Neuronal stem cell (in vitro differentiated cells): Measurements from ENCODE around the gene BCDIN3D.
A peak's percentile ranks its signal among the peaks of the same experiment; 100 is the strongest.

Source experiments
- DNase-seq: peaks from one replicate; pipeline ENCODE4 v3.0.0-alpha.2; 2013; ENCODE audit warnings: low spot score
- H2AFZ ChIP-seq: one replicate; pipeline ENCODE4 v1.6.1; 2013; ENCODE audit warnings: mild to moderate bottlenecking, low read length, inconsistent platforms
- H2AK5ac ChIP-seq: 2 replicates; pipeline ENCODE4 v1.6.1; 2013; ENCODE audit warnings: low read depth, mild to moderate bottlenecking, inconsistent platforms, low read length, moderate library complexity, mixed read lengths
- H2BK120ac ChIP-seq: 2 replicates; pipeline ENCODE4 v1.6.1; 2013; ENCODE audit warnings: low read depth, mild to moderate bottlenecking, inconsistent platforms, low read length, moderate library complexity, mixed read lengths
- H2BK12ac ChIP-seq: one replicate; pipeline ENCODE4 v1.6.1; 2013; ENCODE audit warnings: low read length, inconsistent platforms
- H2BK15ac ChIP-seq: 2 replicates; pipeline ENCODE4 v1.6.1; 2013; ENCODE audit warnings: mild to moderate bottlenecking, low read length, inconsistent platforms, mixed read lengths
- H2BK5ac ChIP-seq: one replicate; pipeline ENCODE4 v1.6.1; 2013; ENCODE audit warnings: inconsistent platforms, mild to moderate bottlenecking, low read length, moderate library complexity
- H3K14ac ChIP-seq: one replicate; pipeline ENCODE4 v1.6.1; 2013; ENCODE audit warnings: low read length, inconsistent platforms
- H3K18ac ChIP-seq: 2 replicates; pipeline ENCODE4 v1.6.1; 2013; ENCODE audit warnings: low read length, inconsistent platforms
- H3K23ac ChIP-seq: 2 replicates; pipeline ENCODE4 v1.6.1; 2013; ENCODE audit warnings: low read depth, mild to moderate bottlenecking, mixed read lengths, low read length, inconsistent platforms; ENCODE audit not compliant: poor library complexity
- H3K27ac ChIP-seq: replicated peaks from 3 replicates; pipeline ENCODE4 v1.5.1; 2013; ENCODE audit warnings: low read length, inconsistent platforms
- H3K27me3 ChIP-seq, 3 experiments: 2 replicates each; pipeline ENCODE4 v1.6.1; 2013; ENCODE audit warnings: low read length in 3 of 3, mild to moderate bottlenecking in 2 of 3, inconsistent platforms in 1 of 3, low read depth in 1 of 3, mixed read lengths in 1 of 3, moderate library complexity in 1 of 3; ENCODE audit not compliant: control insufficient read depth in 3 of 3, insufficient read depth in 3 of 3
- H3K36me3 ChIP-seq, 2 donors: replicated peaks in 1 of 2; 2 replicates each; pipeline ENCODE4 v1.6.1; 2013; ENCODE audit warnings: low read length in 2 of 2; ENCODE audit not compliant: control insufficient read depth in 2 of 2, insufficient read depth in 2 of 2
- H3K4ac ChIP-seq: 2 replicates; pipeline ENCODE4 v1.6.1; 2013; ENCODE audit warnings: inconsistent platforms, mild to moderate bottlenecking, low read length, moderate library complexity
- H3K4me1 ChIP-seq, 2 donors: 1 replicate in 1 of 2; 2 replicates in 1 of 2; pipeline ENCODE4 v1.6.1; 2013; ENCODE audit warnings: low read length in 2 of 2, low read depth in 1 of 2; ENCODE audit not compliant: control insufficient read depth in 2 of 2, insufficient read depth in 1 of 2
- H3K4me2 ChIP-seq: one replicate; pipeline ENCODE4 v1.6.1; 2013; ENCODE audit warnings: mild to moderate bottlenecking, low read length, inconsistent platforms; ENCODE audit not compliant: insufficient read depth, poor library complexity, severe bottlenecking
- H3K4me3 ChIP-seq, 2 donors: 2 replicates each; pipeline ENCODE4 v1.5.1; 2013; ENCODE audit warnings: low read length in 2 of 2, mild to moderate bottlenecking in 2 of 2, inconsistent platforms in 1 of 2, moderate library complexity in 1 of 2
- H3K79me1 ChIP-seq: one replicate; pipeline ENCODE4 v1.6.1; 2013; ENCODE audit warnings: low read depth, mild to moderate bottlenecking, inconsistent platforms, low read length, moderate library complexity
- H3K9ac ChIP-seq: one replicate; pipeline ENCODE4 v1.6.1; 2013; ENCODE audit warnings: mild to moderate bottlenecking, low read depth, low read length, inconsistent platforms; ENCODE audit not compliant: poor library complexity
- H3K9me3 ChIP-seq, 2 donors: replicated peaks in 1 of 2; 2 replicates each; pipeline versions ENCODE3 to v1.6.1; 2013; ENCODE audit warnings: low read length in 2 of 2, mild to moderate bottlenecking in 2 of 2, inconsistent platforms in 1 of 2, low read depth in 1 of 2, mixed read lengths in 1 of 2, moderate library complexity in 1 of 2; ENCODE audit not compliant: control insufficient read depth in 2 of 2, insufficient read depth in 1 of 2
- H4K8ac ChIP-seq: one replicate; pipeline ENCODE4 v1.6.1; 2013; ENCODE audit warnings: low read depth, mild to moderate bottlenecking, inconsistent platforms, low read length, moderate library complexity
- H4K91ac ChIP-seq: one replicate; pipeline ENCODE4 v1.6.1; 2013; ENCODE audit warnings: low read length, low read depth, mild to moderate bottlenecking, inconsistent platforms; ENCODE audit not compliant: poor library complexity
- WGBS, 2 donors: extraction: QIAGEN DNeasy Blood & Tissue Kit; methylation state at CpG; one replicate each; pipeline ENCODE4 v1.1.7; 2013; ENCODE audit warnings: missing lambda C conversion rate in 2 of 2, mixed read lengths in 1 of 2; ENCODE audit not compliant: insufficient read length in 2 of 2, insufficient replicate concordance in 1 of 2; ENCODE audit errors: extremely low coverage in 2 of 2; 5-methylcytosine and 5-hydroxymethylcytosine counted together

The BCDIN3D gene

DNA sequence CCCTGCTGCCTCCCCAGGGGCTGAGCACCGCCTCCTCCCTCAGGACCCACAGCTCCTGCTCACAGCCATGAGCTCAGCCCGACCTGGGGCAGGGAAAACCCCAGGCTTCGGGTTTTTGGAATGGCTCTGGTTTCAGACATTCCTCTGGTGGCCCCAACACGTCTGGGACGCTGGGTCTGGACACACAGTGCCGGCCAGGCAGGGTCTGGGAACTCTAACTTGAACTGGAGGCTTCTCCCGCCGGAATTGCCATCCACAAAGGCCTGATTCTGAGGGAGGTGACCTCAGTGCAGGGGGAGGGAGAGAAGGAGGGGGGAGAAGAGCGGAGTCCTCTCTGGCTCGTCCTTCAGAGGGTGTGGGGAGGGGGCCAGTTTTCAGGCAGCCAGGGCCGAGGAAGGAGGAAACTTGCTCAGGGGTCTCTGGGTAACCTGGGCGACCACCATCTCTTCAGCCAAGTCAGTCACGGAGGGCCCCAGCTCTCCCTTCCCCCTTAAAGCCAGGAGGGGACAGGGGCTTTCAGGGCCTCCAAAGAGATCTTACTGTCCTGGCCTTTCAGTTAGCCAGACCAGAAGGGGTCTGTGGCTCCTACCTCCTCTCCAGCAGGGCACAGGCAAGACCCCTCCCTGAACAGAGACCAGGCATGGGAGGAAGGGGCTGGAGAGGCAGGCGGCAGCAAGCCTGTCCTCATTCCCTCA lies 34.1 kb downstream of the BCDIN3D start:
- peaks cover 35 to 36% of the 10 kb centered on the region in 2 donors for H3K4me1 ChIP-seq
- H2AK5ac ChIP-seq, result peak overlapping the region; percentile 99
- no peak overlapping the region for H3K23ac ChIP-seq
- peak overlapping the region; percentile 53 for H3K4me2 ChIP-seq
- H2BK5ac ChIP-seq, result peak overlapping the region; percentile 91
- H3K27ac ChIP-seq, result peak overlapping the region; percentile 96
- H2AFZ ChIP-seq, result peak overlapping the region; percentile 76
- peak overlapping the region; percentile 87 for H2BK12ac ChIP-seq
- no peaks in the 10 kb centered on the region for H3K27me3 ChIP-seq
- peak overlapping the region; percentile 76 for H3K4ac ChIP-seq
- H3K14ac ChIP-seq, result peak overlapping the region; percentile 59
- H4K8ac ChIP-seq, result peak overlapping the region; percentile 88
- H3K36me3 ChIP-seq, result peaks cover 9 to 39% of the 10 kb centered on the region in 2 donors
- peak overlapping the region; percentile 97 for H2BK15ac ChIP-seq
- peak overlapping the region; percentile 60 for H4K91ac ChIP-seq
- no peak for DNase-seq
- WGBS, 2 donors, result no CpG with 5 or more reads among the region's 14 CpGs
- peak overlapping the region; percentile 64 for H3K9ac ChIP-seq
- H3K18ac ChIP-seq, result peak overlapping the region; percentile 100
- peak overlapping the region; percentile 83 for H2BK120ac ChIP-seq
- H3K9me3 ChIP-seq, result no peaks in the 10 kb centered on the region
- peaks cover 5% of the 10 kb centered on the region for H3K79me1 ChIP-seq
- peak overlapping the region in 1 of 2 donors; percentile 35 for H3K4me3 ChIP-seq

DNA sequence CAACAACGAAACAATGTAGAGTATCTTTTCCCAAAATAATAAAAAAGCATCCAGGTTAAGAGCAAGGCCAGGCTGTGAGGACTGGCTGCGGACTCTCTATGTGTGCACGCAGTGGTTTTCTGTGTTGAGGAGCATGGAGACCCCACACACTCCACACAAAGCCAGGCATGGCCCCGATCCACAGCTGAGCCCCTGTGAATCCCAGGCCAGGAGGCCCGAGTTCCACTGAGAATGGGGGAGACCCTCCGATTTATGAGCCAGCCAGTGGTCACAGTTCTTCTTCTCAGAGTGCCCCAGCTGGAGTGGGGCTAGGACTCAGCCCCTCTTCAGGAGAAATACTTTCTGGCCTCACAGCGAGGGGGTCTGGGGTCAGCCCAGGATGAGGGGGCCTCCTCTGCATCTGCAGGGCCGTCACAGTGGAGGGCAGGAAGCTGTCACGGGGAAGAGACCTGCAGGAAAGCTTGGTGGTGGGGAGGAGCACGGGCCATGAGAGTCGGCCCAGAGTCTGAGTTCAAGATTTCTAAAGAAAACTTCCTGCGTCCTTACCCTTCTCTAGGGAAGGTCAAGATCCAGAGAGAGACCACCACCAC lies 34.8 kb downstream of the BCDIN3D start:
- peak overlapping the region; percentile 76 for H2AFZ ChIP-seq
- H3K27ac ChIP-seq, result peak overlapping the region; percentile 96
- peak overlapping the region in 1 of 2 donors; percentile 35 for H3K4me3 ChIP-seq
- no peak overlapping the region for H3K4me2 ChIP-seq
- no peak overlapping the region for H3K23ac ChIP-seq
- peak overlapping the region; percentile 97 for H2BK15ac ChIP-seq
- H3K18ac ChIP-seq, result peak overlapping the region; percentile 100
- H4K91ac ChIP-seq, result no peak overlapping the region
- peak overlapping the region; percentile 91 for H2BK5ac ChIP-seq
- no peaks in the 10 kb centered on the region for H3K27me3 ChIP-seq
- H2BK120ac ChIP-seq, result no peak overlapping the region
- peaks cover 5% of the 10 kb centered on the region for H3K79me1 ChIP-seq
- H2AK5ac ChIP-seq, result peak overlapping the region; percentile 99
- no peak for DNase-seq
- H3K9me3 ChIP-seq, result no peaks in the 10 kb centered on the region
- H2BK12ac ChIP-seq, result no peak overlapping the region
- H3K36me3 ChIP-seq, result peaks cover 14 to 45% of the 10 kb centered on the region in 2 donors
- H3K4ac ChIP-seq, result peak overlapping the region; percentile 5
- no peak overlapping the region for H3K9ac ChIP-seq
- WGBS, 2 donors, result no CpG with 5 or more reads among the region's 12 CpGs
- no peak overlapping the region for H4K8ac ChIP-seq
- H3K14ac ChIP-seq, result peak overlapping the region; percentile 9
- peaks cover 35 to 36% of the 10 kb centered on the region in 2 donors for H3K4me1 ChIP-seq

DNA sequence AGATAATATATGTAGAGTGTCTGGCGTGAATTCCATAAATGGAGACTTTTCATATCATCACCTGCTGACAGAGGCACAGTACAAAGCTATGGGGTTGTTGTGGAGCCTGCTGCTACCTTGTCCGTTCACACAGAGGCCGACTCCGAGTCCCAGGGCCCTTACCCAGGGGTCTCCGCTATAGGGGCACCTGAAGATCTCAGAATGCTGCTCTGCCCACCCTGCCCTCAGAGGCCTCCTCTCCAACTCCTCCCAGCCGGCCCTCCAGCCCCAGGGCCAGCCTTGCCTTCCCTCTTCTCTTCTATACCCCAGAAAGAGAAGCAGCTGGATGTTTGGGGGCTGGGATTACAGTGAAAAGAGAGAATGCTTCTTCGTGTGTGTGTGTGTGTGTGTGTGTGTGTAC lies 36.0 kb downstream of the BCDIN3D start:
- no peak overlapping the region for H2AFZ ChIP-seq
- H2BK15ac ChIP-seq, result no peak overlapping the region
- H3K79me1 ChIP-seq, result peaks cover 5% of the 10 kb centered on the region
- no peak overlapping the region for H3K23ac ChIP-seq
- no peak overlapping the region for H3K9ac ChIP-seq
- no peak overlapping the region for H3K14ac ChIP-seq
- H3K36me3 ChIP-seq, result peaks cover 18 to 53% of the 10 kb centered on the region in 2 donors
- peak overlapping the region; percentile 42 for H2AK5ac ChIP-seq
- DNase-seq, result no peak
- no peak overlapping the region for H3K4me2 ChIP-seq
- no peak overlapping the region for H3K27ac ChIP-seq
- no CpG with 5 or more reads among the region's 7 CpGs for whole genome bisulfite sequencing, 2 donors
- no peaks in the 10 kb centered on the region for H3K9me3 ChIP-seq
- H3K4ac ChIP-seq, result no peak overlapping the region
- H4K91ac ChIP-seq, result no peak overlapping the region
- H3K4me1 ChIP-seq, result peaks cover 35 to 36% of the 10 kb centered on the region in 2 donors
- no peak overlapping the region for H2BK120ac ChIP-seq
- no peak overlapping the region for H2BK12ac ChIP-seq
- peak overlapping the region; percentile 25 for H3K18ac ChIP-seq
- H3K4me3 ChIP-seq, result no peak overlapping the region
- H4K8ac ChIP-seq, result no peak overlapping the region
- H3K27me3 ChIP-seq, result no peaks in the 10 kb centered on the region
- H2BK5ac ChIP-seq, result no peak overlapping the region

DNA sequence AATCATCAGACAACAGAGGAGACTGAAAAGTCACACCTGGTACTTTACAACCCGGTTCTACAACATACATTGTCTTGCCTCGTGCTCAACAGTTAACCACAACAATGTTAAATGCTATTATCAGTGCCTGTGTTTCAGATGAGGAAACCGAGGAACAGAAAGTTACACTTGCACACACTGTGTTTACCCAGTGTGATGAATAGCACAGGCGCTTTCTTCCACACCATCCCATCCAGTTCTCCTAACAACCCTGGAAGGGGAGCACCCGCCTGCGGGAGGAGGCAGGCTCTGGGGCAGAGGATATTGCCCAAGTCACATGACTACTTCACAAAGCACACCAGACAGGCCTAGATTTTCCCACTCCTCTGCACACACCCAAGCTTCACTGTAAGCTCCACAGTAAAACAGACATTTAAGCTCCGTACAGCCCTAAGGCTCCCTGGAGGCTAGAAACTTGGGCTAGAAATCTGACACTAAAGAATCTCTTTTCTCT lies 36.5 kb downstream of the BCDIN3D start:
- no peak overlapping the region for H3K9ac ChIP-seq
- no peak overlapping the region for H3K27ac ChIP-seq
- no peak overlapping the region for H4K91ac ChIP-seq
- H2AFZ ChIP-seq, result no peak overlapping the region
- no peaks in the 10 kb centered on the region for H3K27me3 ChIP-seq
- H2AK5ac ChIP-seq, result no peak overlapping the region
- no peak overlapping the region for H4K8ac ChIP-seq
- no peak overlapping the region for H3K4ac ChIP-seq
- H3K9me3 ChIP-seq, result no peaks in the 10 kb centered on the region
- peaks cover 23 to 58% of the 10 kb centered on the region in 2 donors for H3K36me3 ChIP-seq
- peaks cover 5% of the 10 kb centered on the region for H3K79me1 ChIP-seq
- H2BK120ac ChIP-seq, result no peak overlapping the region
- H2BK15ac ChIP-seq, result no peak overlapping the region
- no peak overlapping the region for H3K23ac ChIP-seq
- no peak overlapping the region for H3K4me2 ChIP-seq
- DNase-seq, result no peak
- no peak overlapping the region for H3K18ac ChIP-seq
- no peak overlapping the region for H3K4me3 ChIP-seq
- H3K4me1 ChIP-seq, result peaks cover 35 to 36% of the 10 kb centered on the region in 2 donors
- no CpG with 5 or more reads among the region's 7 CpGs for WGBS, 2 donors
- no peak overlapping the region for H3K14ac ChIP-seq
- H2BK12ac ChIP-seq, result no peak overlapping the region
- H2BK5ac ChIP-seq, result no peak overlapping the region
